Measurements from ENCODE around the gene NUDT22. TPM values are rescaled to one million over a fixed set of nuclear protein-coding genes. Genes with fewer than 3 reads are reported as not detected.

The NUDT22 gene
- total and polyA plus RNA-seq, 5 experiments from 2014 or later, result 43.4 to 83.8 (median 50.4) TPM

- Mint-ChIP-seq H3K36me3 (peaks cover 0 to 6% (median 4%) of the 10 kb centered on the region in 3 donors), H3K27ac (no peak overlapping the region), H3K4me1 (peaks cover 0 to 4% (median 0%) of the 10 kb centered on the region in 4 donors), H3K27me3 (no peaks in the 10 kb centered on the region), H3K9me3 (no peaks in the 10 kb centered on the region), H3K4me3 (peak overlapping the region in 1 of 10 donors; percentile 14)
- ATAC-seq (no peak), DNase-seq (no peak)
- POLR2A ChIA-PET, result interaction anchor here (1.0 kb wide), 1 partner anchor 9 kb away, joined by 3 read pairs; no protein-coding TSS in a partner anchor
Observed at GRCh38 chr11:64261556-64262080, 35.5 kb downstream of the NUDT22 start.

GRCh38 chr11:64262271-64263002, 36.4 kb downstream of the NUDT22 start:
- Mint-ChIP-seq H3K27ac (no peak overlapping the region), H3K36me3 (peaks cover 0 to 5% (median 4%) of the 10 kb centered on the region in 3 donors), H3K27me3 (no peaks in the 10 kb centered on the region), H3K4me3 (no peak overlapping the region), H3K9me3 (no peaks in the 10 kb centered on the region), H3K4me1 (peaks cover 0 to 6% (median 0%) of the 10 kb centered on the region in 4 donors)
- DNase-seq (peak in 1 of 10 donors; percentile 53), ATAC-seq (no peak)
- POLR2A ChIA-PET, result interaction anchor here (0.6 to 1.0 kb wide), 2 partner anchors 10 to 16 kb away, joined by 3 read pairs; no protein-coding TSS in a partner anchor

GRCh38 chr11:64263021-64263946, 37.2 kb downstream of the NUDT22 start:
- POLR2A ChIA-PET, result interaction anchor here (0.6 to 1.6 kb wide), 4 partner anchors 9 to 17 kb away, joined by 3 to 6 read pairs (median 4); no protein-coding TSS in a partner anchor
- Mint-ChIP-seq H3K27ac (peak overlapping the region in 1 of 10 donors; percentile 44), H3K27me3 (no peaks in the 10 kb centered on the region), H3K4me3 (no peak overlapping the region), H3K4me1 (peaks cover 8 to 11% (median 8%) of the 10 kb centered on the region in 4 donors), H3K9me3 (no peaks in the 10 kb centered on the region), H3K36me3 (peaks cover 0 to 4% (median 0%) of the 10 kb centered on the region in 3 donors)
- DNase-seq, result no peak
- ATAC-seq, result no peak

- Mint-ChIP-seq H3K36me3 (peaks cover 0 to 4% (median 0%) of the 10 kb centered on the region in 3 donors), H3K4me3 (no peak overlapping the region), H3K4me1 (peaks cover 13 to 15% (median 14%) of the 10 kb centered on the region in 4 donors), H3K9me3 (no peaks in the 10 kb centered on the region), H3K27ac (no peak overlapping the region), H3K27me3 (no peaks in the 10 kb centered on the region)
- DNase-seq (no peak), ATAC-seq (no peak)
- POLR2A ChIA-PET, result interaction anchor here (0.6 to 1.6 kb wide), 5 partner anchors 10 to 57 kb away, joined by 3 to 6 read pairs (median 4); partner anchors contain the start of gene FERMT3
Observed at GRCh38 chr11:64263947-64264317, 37.9 kb downstream of the NUDT22 start.

GRCh38 chr11:64264371-64264852, 38.3 kb downstream of the NUDT22 start:
- DNase-seq (no peak), ATAC-seq (no peak)
- Mint-ChIP-seq H3K4me1 (peaks cover 16 to 19% (median 17%) of the 10 kb centered on the region in 4 donors), H3K4me3 (no peak overlapping the region), H3K36me3 (peaks cover 0 to 1% (median 0%) of the 10 kb centered on the region in 3 donors), H3K27ac (peak overlapping the region in 2 of 10 donors; percentile 21 to 62), H3K27me3 (no peaks in the 10 kb centered on the region), H3K9me3 (no peaks in the 10 kb centered on the region)
- POLR2A ChIA-PET, result interaction anchor here (0.6 to 1.6 kb wide), 6 partner anchors 10 to 57 kb away, joined by 3 to 6 read pairs (median 4); partner anchors contain the start of gene FERMT3

- ATAC-seq (no peak), DNase-seq (no peak)
- Mint-ChIP-seq H3K36me3 (no peaks in the 10 kb centered on the region), H3K27me3 (no peaks in the 10 kb centered on the region), H3K27ac (peak overlapping the region in 1 of 10 donors; percentile 69), H3K4me1 (peaks cover 18 to 25% (median 20%) of the 10 kb centered on the region in 4 donors), H3K4me3 (peak overlapping the region in 1 of 10 donors; percentile 5), H3K9me3 (no peaks in the 10 kb centered on the region)
- POLR2A ChIA-PET, result interaction anchor here (0.6 to 1.4 kb wide), 5 partner anchors 11 to 58 kb away, joined by 3 to 5 read pairs (median 3); partner anchors contain the start of gene FERMT3
Observed at GRCh38 chr11:64265176-64266160, 39.4 kb downstream of the NUDT22 start.

- H3K4me1 Mint-ChIP-seq, result peaks cover 18 to 26% (median 21%) of the 10 kb centered on the region in 4 donors
- H3K27ac Mint-ChIP-seq, result no peak overlapping the region
- ATAC-seq, result no peak
- H3K36me3 Mint-ChIP-seq, result no peaks in the 10 kb centered on the region
- H3K4me3 Mint-ChIP-seq, result peak overlapping the region in 1 of 10 donors; percentile 5
- POLR2A ChIA-PET, result interaction anchor here (0.6 to 6.2 kb wide), 3 partner anchors 10 to 60 kb away, joined by 3 to 106 read pairs (median 3); partner anchors contain the start of gene FERMT3
- H3K9me3 Mint-ChIP-seq, result no peaks in the 10 kb centered on the region
- DNase-seq, result no peak
- no peaks in the 10 kb centered on the region for H3K27me3 Mint-ChIP-seq
Observed at GRCh38 chr11:64266339-64266738, 40.3 kb downstream of the NUDT22 start.

- H3K4me3 Mint-ChIP-seq, result peak overlapping the region in 6 of 10 donors; percentile 16 to 97 (median 74)
- no peaks in the 10 kb centered on the region for H3K36me3 Mint-ChIP-seq
- H3K9me3 Mint-ChIP-seq, result no peaks in the 10 kb centered on the region
- peak overlapping the region in 6 of 10 donors; percentile 35 to 98 (median 76) for H3K27ac Mint-ChIP-seq
- POLR2A ChIA-PET, result interaction anchor here (0.6 to 6.6 kb wide), 7 partner anchors 10 to 887 kb away, joined by 3 to 140 read pairs (median 69); partner anchors contain the start of genes BAD, FERMT3, FKBP2 and GPR137
- H3K4me1 Mint-ChIP-seq, result peaks cover 22 to 36% (median 25%) of the 10 kb centered on the region in 4 donors
- no peak for ATAC-seq
- no peaks in the 10 kb centered on the region for H3K27me3 Mint-ChIP-seq
- no peak for DNase-seq
Observed at GRCh38 chr11:64267207-64267945, 41.3 kb downstream of the NUDT22 start.

- ATAC-seq (no peak), DNase-seq (no peak)
- peak overlapping the region; percentile 86 to 99 (median 96) for H3K4me3 Mint-ChIP-seq
- H3K27ac Mint-ChIP-seq, result peak overlapping the region; percentile 92 to 100 (median 98)
- no peaks in the 10 kb centered on the region for H3K9me3 Mint-ChIP-seq
- POLR2A ChIA-PET, result interaction anchor here (0.6 to 6.6 kb wide), 16 partner anchors 10 to 1559 kb away, joined by 3 to 140 read pairs (median 15); partner anchors contain the start of genes BAD, ESRRA, FERMT3 and FKBP2
- no peaks in the 10 kb centered on the region for H3K36me3 Mint-ChIP-seq
- no peaks in the 10 kb centered on the region for H3K27me3 Mint-ChIP-seq
- H3K4me1 Mint-ChIP-seq, result peaks cover 20 to 37% (median 27%) of the 10 kb centered on the region in 4 donors
Observed at GRCh38 chr11:64268025-64268892, 42.2 kb downstream of the NUDT22 start.
